GM12878 (cell line): ENCODE data around the gene SBF2. TPM values are rescaled to one million over a fixed set of nuclear protein-coding genes. Genes with fewer than 3 reads are reported as not detected.

Source experiments
- ATAC-seq: fragments of 200-7000 bp; cut with Tn5 transposase; 3 replicates; pipeline ENCODE4 v1.9.1; 2020; ENCODE audit warnings: mild to moderate bottlenecking, moderate library complexity
- BruUV-seq: library from RNA; stranded (reverse); fragments of 400-500 nt; replicated peaks from 2 replicates; lab custom pipeline; 2021; lab: Mats Ljungman, UMichigan
- CTCF ChIA-PET: fragments of 300-600 bp; sonication (Branson Sonifier 250); formaldehyde crosslinking; extraction: SDS; loops from one replicate; lab custom pipeline; 2021; ENCODE audit warnings: inconsistent platforms; lab: Yijun Ruan, JAX
- POLR2A ChIA-PET: fragments of 350-600 bp; formaldehyde crosslinking; extraction: SDS; loops from one replicate; lab custom pipeline; 2021; ENCODE audit warnings: inconsistent platforms; lab: Charles Lee
- RAD21 ChIA-PET: fragments of 300-600 bp; sonication (Branson Sonifier 250); formaldehyde crosslinking; loops from one replicate; lab custom pipeline; 2023; ENCODE audit warnings: antibody characterized with exemption; ENCODE audit not compliant: unreplicated experiment; lab: Charles Lee
- SMC1A ChIA-PET: fragments of 300-600 bp; sonication (Branson Sonifier 250); formaldehyde crosslinking; loops from one replicate; lab custom pipeline; 2023; ENCODE audit not compliant: unreplicated experiment, uncharacterized antibody; lab: Charles Lee
- DNase-seq: peaks from one replicate; pipeline ENCODE4 v3.0.0-alpha.2; 2011; ENCODE audit warnings: low read depth, low spot score
- FAIRE-seq: peaks from 3 replicates; lab custom pipeline; 2011; peaks lifted over from hg19 to GRCh38; lab: Jason Lieb, UNC
- H2AFZ ChIP-seq: 2 replicates; pipeline ENCODE4 v1.6.0; 2011; ENCODE audit warnings: low read depth, low read length, control low read depth; ENCODE audit not compliant: control insufficient read depth
- H3K27ac ChIP-seq: 2 replicates; pipeline ENCODE4 v1.5.1; 2011; ENCODE audit warnings: control low read depth; ENCODE audit not compliant: control insufficient read depth, insufficient read depth
- H3K27me3 ChIP-seq, 2 experiments: replicated peaks in 1 of 2; 2 replicates each; pipeline versions ENCODE4 v1.6.0 to v1.6.1; 2011; ENCODE audit warnings: low read length in 1 of 2; ENCODE audit not compliant: control insufficient read depth in 2 of 2, insufficient read depth in 2 of 2
- H3K36me3 ChIP-seq, 2 experiments: 2 replicates each; pipeline ENCODE4 v1.5.1; 2011; ENCODE audit warnings: low read length in 1 of 2; ENCODE audit not compliant: control insufficient read depth in 2 of 2, insufficient read depth in 2 of 2
- H3K4me1 ChIP-seq: 2 replicates; pipeline ENCODE4 v1.6.1; 2011; ENCODE audit warnings: mild to moderate bottlenecking, low read length, moderate library complexity, mixed read lengths; ENCODE audit not compliant: control insufficient read depth, insufficient read depth
- H3K4me2 ChIP-seq: 2 replicates; pipeline ENCODE4 v1.6.0; 2011; ENCODE audit warnings: control low read depth; ENCODE audit not compliant: control insufficient read depth, insufficient read depth
- H3K4me3 ChIP-seq: fragments of 200-600 bp; sonication (generic); 2 replicates; pipeline ENCODE4 v1.5.1; 2016
- H3K79me2 ChIP-seq: 2 replicates; pipeline ENCODE4 v1.6.0; 2011; ENCODE audit warnings: low read length; ENCODE audit not compliant: control insufficient read depth, insufficient read depth
- H3K9ac ChIP-seq: 2 replicates; pipeline ENCODE4 v1.8.0; 2011; ENCODE audit warnings: low read length, control low read depth, mixed read lengths; ENCODE audit not compliant: control insufficient read depth, insufficient read depth
- H3K9me3 ChIP-seq: replicated peaks from 3 replicates; pipeline ENCODE4 v1.5.1; 2011; ENCODE audit warnings: mild to moderate bottlenecking, low read length; ENCODE audit not compliant: control insufficient read depth, insufficient read depth
- H4K20me1 ChIP-seq: 2 replicates; pipeline ENCODE4 v1.6.0; 2011; ENCODE audit not compliant: control insufficient read depth, insufficient read depth
- CBFB ChIP-seq: IDR thresholded peaks from 2 replicates; pipeline ENCODE4 v1.6.1; 2016; ENCODE audit warnings: antibody characterized with exemption, low read depth
- ETV6 ChIP-seq, 2 experiments: fragments of 450-650 bp in 1 of 2; IDR thresholded peaks in 1 of 2; conservative IDR thresholded peaks in 1 of 2; 2 replicates each; pipeline ENCODE4 v1.6.1; 2014; ENCODE audit warnings: antibody characterized with exemption in 1 of 2, borderline replicate concordance in 1 of 2, low read depth in 1 of 2, mild to moderate bottlenecking in 1 of 2, moderate library complexity in 1 of 2
- MXI1 ChIP-seq: fragments of 150-350 bp; IDR thresholded peaks from 2 replicates; pipeline ENCODE4 v1.6.1; 2011; ENCODE audit warnings: low read depth, mild to moderate bottlenecking, inconsistent platforms, low read length, improper control_type of control experiment
- NFXL1 ChIP-seq: fragments of 450-650 bp; IDR thresholded peaks from 2 replicates; pipeline ENCODE4 v1.6.1; 2017; ENCODE audit warnings: antibody characterized with exemption, mild to moderate bottlenecking, borderline replicate concordance
- NFYB ChIP-seq: IDR thresholded peaks from 2 replicates; pipeline ENCODE4 v1.6.1; 2011; ENCODE audit warnings: low read depth, mild to moderate bottlenecking, low read length, improper control_type of control experiment, moderate library complexity; ENCODE audit not compliant: insufficient read depth
- POLR2AphosphoS2 ChIP-seq: IDR thresholded peaks from 2 replicates; pipeline ENCODE4 v1.6.1; 2011; ENCODE audit warnings: low read depth, mild to moderate bottlenecking, low read length, improper control_type of control experiment, moderate library complexity
- RBBP5 ChIP-seq: fragments of 200-600 bp; sonication (generic); conservative IDR thresholded peaks from 2 replicates; pipeline ENCODE4 v1.6.1; 2016
- WGBS: methylation state at CpG from one replicate; pipeline ENCODE4 v1.1.6; 2016; ENCODE audit warnings: low lambda C conversion rate; ENCODE audit not compliant: insufficient replicate concordance, insufficient coverage; ENCODE audit errors: missing lambda C conversion rate; 5-methylcytosine and 5-hydroxymethylcytosine counted together
- in situ Hi-C: fragments of 300-500 bp; cut with MboI; formaldehyde crosslinking; loops from 9 replicates; pipeline ENCODE4 v1.14.3; 2018; ENCODE audit warnings: mixed read lengths
- intact Hi-C: fragments of 100-400 bp; cut with micrococcal nuclease; formaldehyde crosslinking; loops from one replicate; pipeline ENCODE4 v1.14.2; 2022; ENCODE audit not compliant: unreplicated experiment
- polyA plus RNA-seq, 11 experiments: library from polyadenylated mRNA; depleted of rRNA in 4 of 11; unstranded in 6 of 11; stranded (reverse) in 5 of 11; fragments of >200 nt; fragmentation: Nextera tagmentation in 4 of 11; fragmentation: Illumina TruSeq in 1 of 11; extraction: Ambion mirVana in 4 of 11; extraction: Trizol in 1 of 11; gene quantifications; 1 replicate in 1 of 11; 2 replicates in 10 of 11; pipeline versions ENCODE4 v1.2.1 to v1.2.3, GENCODE V29; 2011 to 2016; ENCODE audit warnings: inconsistent platforms in 2 of 11, missing spikeins in 2 of 11, low read depth in 1 of 11
- total RNA-seq, 4 experiments: library from RNA; depleted of rRNA in 3 of 4; stranded (reverse); fragments of >200 nt in 3 of 4; fragmentation: Illumina TruSeq in 1 of 4; extraction: Trizol in 1 of 4; gene quantifications; 2 replicates each; pipeline versions ENCODE4 v1.2.1 to v1.2.3, GENCODE V29; 2013 to 2021
- TF ChIP-seq, protein P1 (sequence below): fragments of 150-350 bp; IDR thresholded peaks from 2 replicates; pipeline ENCODE4 v1.6.1; 2014; ENCODE audit warnings: mild to moderate bottlenecking, low read depth, low read length
- TF ChIP-seq, protein P2 (sequence below): IDR thresholded peaks from 2 replicates; pipeline ENCODE4 v1.6.1; 2011; ENCODE audit warnings: low read depth, low read length, improper control_type of control experiment, borderline replicate concordance
- TF ChIP-seq, protein P3 (sequence below): IDR thresholded peaks from 2 replicates; pipeline ENCODE4 v1.6.1; 2012; ENCODE audit warnings: mild to moderate bottlenecking, low read depth, low read length

Gene SBF2
- total and polyA plus RNA-seq, 10 of the 15 experiments (the other 5 are each of a cell fraction or from before 2014, with no cell fraction given) = 0.24 to 2.3 (median 1.1) TPM

DNA sequence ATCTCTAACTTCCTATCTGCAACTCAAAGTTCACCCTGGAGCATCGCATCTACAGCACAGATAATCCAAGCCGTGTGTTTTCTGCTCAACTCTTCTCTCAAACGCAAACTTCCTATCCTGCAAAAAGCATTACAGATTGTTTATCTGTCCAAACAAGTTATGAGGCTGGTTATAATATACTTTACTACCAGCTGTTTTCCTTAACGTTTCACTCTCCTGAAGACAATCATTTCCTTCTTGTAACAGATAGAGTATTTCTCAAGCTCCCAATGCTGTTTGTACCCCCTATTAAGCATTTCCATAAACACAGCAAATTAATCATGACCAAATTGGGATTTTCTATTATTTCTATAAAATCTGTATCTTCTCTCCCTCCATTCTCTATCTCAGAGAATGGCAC lies 84.7 kb downstream of the SBF2 start:
- no peak overlapping the region for H3K9ac ChIP-seq
- no peaks in the 10 kb centered on the region for H3K4me1 ChIP-seq
- no peak overlapping the region for H2AFZ ChIP-seq
- no peaks in the 10 kb centered on the region for H3K79me2 ChIP-seq
- SMC1A ChIA-PET = interaction anchor here (1.1 to 4.6 kb wide), 6 partner anchors 17 to 157 kb away, joined by 3 to 55 read pairs (median 12); partner anchors contain the start of gene ADM
- H3K36me3 ChIP-seq = no peaks in the 10 kb centered on the region
- H3K27ac ChIP-seq = no peak overlapping the region
- CTCF ChIA-PET = interaction anchor here (1.5 to 9.7 kb wide), 9 partner anchors 11 to 157 kb away, joined by 5 to 91 read pairs (median 23); partner anchors contain the start of gene ADM
- no peaks in the 10 kb centered on the region for H4K20me1 ChIP-seq
- POLR2A ChIA-PET = no interaction called here
- TF ChIP-seq ETV6 (conservative IDR thresholded peaks at IDR 0.05 in 1 of 2, IDR thresholded peaks at IDR 0.05 in 1 of 2; ENCODE audit: borderline replicate concordance in 1 of 2, low read depth in 1 of 2) = no peak
- no peak for TF ChIP-seq POLR2AphosphoS2
- TF ChIP-seq, protein P1, sequence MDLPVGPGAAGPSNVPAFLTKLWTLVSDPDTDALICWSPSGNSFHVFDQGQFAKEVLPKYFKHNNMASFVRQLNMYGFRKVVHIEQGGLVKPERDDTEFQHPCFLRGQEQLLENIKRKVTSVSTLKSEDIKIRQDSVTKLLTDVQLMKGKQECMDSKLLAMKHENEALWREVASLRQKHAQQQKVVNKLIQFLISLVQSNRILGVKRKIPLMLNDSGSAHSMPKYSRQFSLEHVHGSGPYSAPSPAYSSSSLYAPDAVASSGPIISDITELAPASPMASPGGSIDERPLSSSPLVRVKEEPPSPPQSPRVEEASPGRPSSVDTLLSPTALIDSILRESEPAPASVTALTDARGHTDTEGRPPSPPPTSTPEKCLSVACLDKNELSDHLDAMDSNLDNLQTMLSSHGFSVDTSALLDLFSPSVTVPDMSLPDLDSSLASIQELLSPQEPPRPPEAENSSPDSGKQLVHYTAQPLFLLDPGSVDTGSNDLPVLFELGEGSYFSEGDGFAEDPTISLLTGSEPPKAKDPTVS = no peak
- TF ChIP-seq NFXL1 = no peak
- no peak for TF ChIP-seq RBBP5
- TF ChIP-seq, protein P2, sequence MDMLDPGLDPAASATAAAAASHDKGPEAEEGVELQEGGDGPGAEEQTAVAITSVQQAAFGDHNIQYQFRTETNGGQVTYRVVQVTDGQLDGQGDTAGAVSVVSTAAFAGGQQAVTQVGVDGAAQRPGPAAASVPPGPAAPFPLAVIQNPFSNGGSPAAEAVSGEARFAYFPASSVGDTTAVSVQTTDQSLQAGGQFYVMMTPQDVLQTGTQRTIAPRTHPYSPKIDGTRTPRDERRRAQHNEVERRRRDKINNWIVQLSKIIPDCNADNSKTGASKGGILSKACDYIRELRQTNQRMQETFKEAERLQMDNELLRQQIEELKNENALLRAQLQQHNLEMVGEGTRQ = no peak
- no peak for TF ChIP-seq MXI1
- TF ChIP-seq CBFB = no peak
- TF ChIP-seq, protein P3, sequence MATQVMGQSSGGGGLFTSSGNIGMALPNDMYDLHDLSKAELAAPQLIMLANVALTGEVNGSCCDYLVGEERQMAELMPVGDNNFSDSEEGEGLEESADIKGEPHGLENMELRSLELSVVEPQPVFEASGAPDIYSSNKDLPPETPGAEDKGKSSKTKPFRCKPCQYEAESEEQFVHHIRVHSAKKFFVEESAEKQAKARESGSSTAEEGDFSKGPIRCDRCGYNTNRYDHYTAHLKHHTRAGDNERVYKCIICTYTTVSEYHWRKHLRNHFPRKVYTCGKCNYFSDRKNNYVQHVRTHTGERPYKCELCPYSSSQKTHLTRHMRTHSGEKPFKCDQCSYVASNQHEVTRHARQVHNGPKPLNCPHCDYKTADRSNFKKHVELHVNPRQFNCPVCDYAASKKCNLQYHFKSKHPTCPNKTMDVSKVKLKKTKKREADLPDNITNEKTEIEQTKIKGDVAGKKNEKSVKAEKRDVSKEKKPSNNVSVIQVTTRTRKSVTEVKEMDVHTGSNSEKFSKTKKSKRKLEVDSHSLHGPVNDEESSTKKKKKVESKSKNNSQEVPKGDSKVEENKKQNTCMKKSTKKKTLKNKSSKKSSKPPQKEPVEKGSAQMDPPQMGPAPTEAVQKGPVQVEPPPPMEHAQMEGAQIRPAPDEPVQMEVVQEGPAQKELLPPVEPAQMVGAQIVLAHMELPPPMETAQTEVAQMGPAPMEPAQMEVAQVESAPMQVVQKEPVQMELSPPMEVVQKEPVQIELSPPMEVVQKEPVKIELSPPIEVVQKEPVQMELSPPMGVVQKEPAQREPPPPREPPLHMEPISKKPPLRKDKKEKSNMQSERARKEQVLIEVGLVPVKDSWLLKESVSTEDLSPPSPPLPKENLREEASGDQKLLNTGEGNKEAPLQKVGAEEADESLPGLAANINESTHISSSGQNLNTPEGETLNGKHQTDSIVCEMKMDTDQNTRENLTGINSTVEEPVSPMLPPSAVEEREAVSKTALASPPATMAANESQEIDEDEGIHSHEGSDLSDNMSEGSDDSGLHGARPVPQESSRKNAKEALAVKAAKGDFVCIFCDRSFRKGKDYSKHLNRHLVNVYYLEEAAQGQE = no peak
- no peak for TF ChIP-seq NFYB
- no peaks in the 10 kb centered on the region for H3K9me3 ChIP-seq
- DNase-seq = no peak
- no peak for ATAC-seq
- BruUV-seq = no TSS peak
- RAD21 ChIA-PET = interaction anchor here (1.0 to 2.8 kb wide), 4 partner anchors 14 to 116 kb away, joined by 4 to 9 read pairs (median 8); no protein-coding TSS in a partner anchor
- FAIRE-seq = no peak
- no peak overlapping the region for H3K4me3 ChIP-seq
- H3K27me3 ChIP-seq = peaks cover 0 to 5% of the 10 kb centered on the region in 2 experiments; a peak in 2 of 4 replicates
- 74% methylated on average over 4 of the region's 4 CpGs for WGBS
- intact Hi-C loops = loop anchor here (2.0 to 5.0 kb wide), 2 partner anchors 157 to 528 kb away; no protein-coding TSS in a partner anchor
- no peak overlapping the region for H3K4me2 ChIP-seq
- in situ Hi-C loops = loop anchor here (10.0 kb wide), 1 partner anchor 525 kb away; no protein-coding TSS in a partner anchor
